ENCODE data around the gene OGDH. TPM values are rescaled to one million over a fixed set of nuclear protein-coding genes. Genes with fewer than 3 reads are reported as not detected.

The OGDH gene
- total RNA-seq, 4 donors from 2014 or later, result 98.6 to 146 (median 127) TPM

DNA sequence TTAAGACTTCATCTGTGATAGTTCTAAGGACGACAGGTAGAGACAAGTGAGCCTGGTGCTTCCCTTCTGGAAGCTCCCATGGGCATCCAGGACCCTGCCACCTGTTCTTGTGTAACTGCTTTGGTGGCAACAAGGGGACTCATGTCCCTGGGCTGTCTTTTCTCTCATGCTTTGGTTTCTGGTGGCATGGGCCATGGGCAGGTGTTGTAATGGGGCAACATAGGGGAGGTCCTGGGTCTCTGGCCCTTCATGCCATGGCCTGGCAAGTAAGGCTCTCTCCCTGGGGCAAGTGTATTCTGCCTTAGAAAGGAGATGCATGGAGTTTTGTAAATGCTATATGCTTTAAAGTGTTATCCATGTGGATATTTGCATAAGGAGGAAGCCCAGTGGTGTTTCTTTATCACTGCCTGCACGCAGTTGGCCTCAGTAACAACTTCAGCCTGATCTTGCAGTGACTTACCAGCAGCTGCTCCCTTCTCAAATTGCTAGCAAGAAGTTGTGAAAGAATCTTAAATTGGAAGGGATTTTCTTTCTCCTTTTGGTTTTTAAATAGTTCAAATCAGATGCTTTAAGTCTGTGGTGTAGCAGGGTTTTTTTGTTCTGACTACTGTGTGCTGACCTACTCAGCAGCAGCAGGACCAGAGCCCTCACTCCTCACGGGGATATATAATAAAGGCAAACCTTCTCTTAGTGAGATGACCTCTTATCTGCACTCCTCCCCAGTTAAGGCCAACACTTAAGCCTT, 39.9 kb downstream of the OGDH start:
- H3K9me3 ChIP-seq, result no peaks in the 10 kb centered on the region
- DNase-seq (ENCODE audit: low spot score in 2 of 2), result no peak

DNA sequence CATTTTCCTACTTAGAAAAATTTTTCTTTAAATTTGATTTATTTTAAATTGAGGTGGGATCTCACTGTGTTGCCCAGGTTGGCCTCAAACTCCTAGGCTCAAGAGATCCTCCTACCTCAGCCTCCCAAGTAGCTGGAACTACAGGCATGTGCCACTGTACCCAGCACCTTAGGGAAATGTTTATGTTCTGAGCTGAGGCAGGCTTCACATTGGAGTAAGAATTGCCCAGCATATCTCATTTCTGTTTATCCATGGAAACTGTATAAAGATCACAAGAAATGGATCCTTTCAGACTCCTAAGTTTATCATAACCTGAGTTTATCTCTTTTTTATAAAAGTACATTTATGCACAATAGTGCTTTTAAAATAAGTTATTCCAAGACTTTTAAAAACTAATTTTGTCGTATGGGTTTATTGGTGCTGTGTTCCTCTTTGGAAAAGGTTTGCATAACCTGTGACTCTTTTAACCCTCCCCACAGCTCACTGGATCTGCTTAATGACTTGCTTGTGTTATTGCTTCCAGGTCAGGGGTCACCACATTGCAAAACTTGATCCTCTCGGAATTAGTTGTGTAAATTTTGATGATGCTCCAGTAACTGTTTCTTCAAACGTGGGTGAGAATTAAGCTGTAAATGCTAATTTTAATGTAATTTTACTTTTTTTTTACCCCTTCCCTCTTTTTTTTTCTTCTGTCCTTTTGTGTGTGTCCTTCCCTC, 40.7 kb downstream of the OGDH start:
- Histone ChIP-seq H3K27ac (no peak overlapping the region), H3K27me3 (no peaks in the 10 kb centered on the region), H3K36me3 (peaks cover 38% of the 10 kb centered on the region), H3K9me3 (no peaks in the 10 kb centered on the region), H3K4me1 (no peaks in the 10 kb centered on the region), H3K4me3 (no peak overlapping the region)
- WGBS, result 75% methylated on average over 3 of the region's 3 CpGs
- TF ChIP-seq EP300 (IDR thresholded peaks at IDR 0.05), result no peak
- DNase-seq (ENCODE audit: low spot score in 2 of 2), result no peak

More for the DNA sequence above, 39.9 kb downstream of the OGDH start:
- Histone ChIP-seq H3K27me3 (no peaks in the 10 kb centered on the region), H3K4me3 (no peak overlapping the region), H3K27ac (no peak overlapping the region), H3K4me1 (no peaks in the 10 kb centered on the region), H3K36me3 (peaks cover 37% of the 10 kb centered on the region)
- TF ChIP-seq POLR2A (IDR thresholded peaks at IDR 0.05), result no peak
- no peak for TF ChIP-seq EP300 (IDR thresholded peaks at IDR 0.05)
- WGBS, result 92% methylated on average over 3 of the region's 3 CpGs

DNA sequence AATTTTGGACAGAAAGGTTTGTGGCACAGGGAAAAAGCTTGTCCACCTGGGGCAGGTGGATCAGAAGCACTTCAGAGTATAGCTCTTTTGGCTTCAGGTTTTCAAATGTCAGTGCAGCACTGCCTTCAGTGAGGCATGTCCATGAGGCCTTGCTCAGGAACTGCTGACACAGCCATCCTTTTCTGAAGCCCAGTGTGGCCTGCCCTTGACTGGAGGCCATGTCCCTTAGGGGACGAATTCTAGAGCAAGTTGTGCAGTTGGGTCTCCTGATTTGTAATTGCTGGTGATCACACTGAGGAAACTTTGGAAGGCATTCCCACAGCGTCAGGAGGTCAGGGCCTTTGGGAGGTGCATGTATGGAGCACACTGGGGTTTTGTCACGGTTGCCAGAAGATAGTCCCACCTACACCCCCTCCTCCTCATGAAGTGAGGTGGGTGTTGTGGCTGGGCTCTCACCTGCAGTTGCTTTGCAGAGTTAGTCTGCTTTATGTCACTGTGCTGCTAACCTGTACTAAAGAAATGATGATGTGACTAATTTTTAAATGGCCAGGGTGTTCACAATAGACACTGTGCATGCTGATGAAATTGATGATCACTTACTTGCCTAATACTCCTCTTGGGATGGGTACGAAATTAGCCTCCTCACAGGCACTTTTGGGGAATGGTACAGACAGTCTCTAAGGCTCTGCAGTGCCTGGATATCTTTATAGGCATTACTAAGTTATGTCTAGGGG, 41.7 kb downstream of the OGDH start:
- DNase-seq (ENCODE audit: low spot score in 2 of 2), result no peak
- Histone ChIP-seq H3K27me3 (no peaks in the 10 kb centered on the region), H3K9me3 (no peaks in the 10 kb centered on the region), H3K4me1 (no peaks in the 10 kb centered on the region), H3K27ac (no peak overlapping the region), H3K4me3 (no peak overlapping the region), H3K36me3 (peaks cover 45% of the 10 kb centered on the region)
- 97% methylated on average over 3 of the region's 4 CpGs for WGBS
- no peak for TF ChIP-seq POLR2AphosphoS5 (IDR thresholded peaks at IDR 0.05)
- no peak for TF ChIP-seq EP300 (IDR thresholded peaks at IDR 0.05)
- TF ChIP-seq, protein P1, sequence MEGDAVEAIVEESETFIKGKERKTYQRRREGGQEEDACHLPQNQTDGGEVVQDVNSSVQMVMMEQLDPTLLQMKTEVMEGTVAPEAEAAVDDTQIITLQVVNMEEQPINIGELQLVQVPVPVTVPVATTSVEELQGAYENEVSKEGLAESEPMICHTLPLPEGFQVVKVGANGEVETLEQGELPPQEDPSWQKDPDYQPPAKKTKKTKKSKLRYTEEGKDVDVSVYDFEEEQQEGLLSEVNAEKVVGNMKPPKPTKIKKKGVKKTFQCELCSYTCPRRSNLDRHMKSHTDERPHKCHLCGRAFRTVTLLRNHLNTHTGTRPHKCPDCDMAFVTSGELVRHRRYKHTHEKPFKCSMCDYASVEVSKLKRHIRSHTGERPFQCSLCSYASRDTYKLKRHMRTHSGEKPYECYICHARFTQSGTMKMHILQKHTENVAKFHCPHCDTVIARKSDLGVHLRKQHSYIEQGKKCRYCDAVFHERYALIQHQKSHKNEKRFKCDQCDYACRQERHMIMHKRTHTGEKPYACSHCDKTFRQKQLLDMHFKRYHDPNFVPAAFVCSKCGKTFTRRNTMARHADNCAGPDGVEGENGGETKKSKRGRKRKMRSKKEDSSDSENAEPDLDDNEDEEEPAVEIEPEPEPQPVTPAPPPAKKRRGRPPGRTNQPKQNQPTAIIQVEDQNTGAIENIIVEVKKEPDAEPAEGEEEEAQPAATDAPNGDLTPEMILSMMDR (IDR thresholded peaks at IDR 0.05), result no peak
- no peak for TF ChIP-seq POLR2A (IDR thresholded peaks at IDR 0.05)

DNA sequence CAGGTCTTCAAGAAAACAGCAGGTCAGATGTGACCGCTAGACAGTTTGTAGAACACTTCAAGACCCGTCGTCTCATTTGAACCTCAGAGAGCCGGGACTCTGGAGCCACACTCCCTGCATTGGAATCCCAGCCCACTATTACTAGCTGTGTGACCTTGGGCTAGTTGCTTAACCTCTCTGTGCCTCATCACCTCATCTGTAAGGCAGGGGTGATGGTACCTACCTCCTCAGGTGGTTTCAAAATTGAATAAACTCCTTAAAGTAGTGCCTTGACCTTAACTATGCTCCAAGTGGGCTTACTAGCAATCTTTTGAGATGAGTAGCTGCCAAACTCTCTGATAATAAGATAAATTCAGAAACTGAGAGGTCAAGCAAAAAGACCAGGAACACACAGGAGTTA, 43.8 kb downstream of the OGDH start:
- 80% methylated on average over 4 of the region's 4 CpGs for whole genome bisulfite sequencing
- no peak overlapping the region for H3K27ac ChIP-seq
- H3K4me1 ChIP-seq, result no peaks in the 10 kb centered on the region
- peaks cover 58% of the 10 kb centered on the region for H3K36me3 ChIP-seq
- no peak overlapping the region for H3K4me3 ChIP-seq
- DNase-seq (ENCODE audit: low spot score in 2 of 2), result no peak
- TF ChIP-seq EP300 (IDR thresholded peaks at IDR 0.05) (no peak), POLR2AphosphoS5 (IDR thresholded peaks at IDR 0.05) (no peak), POLR2A (IDR thresholded peaks at IDR 0.05) (no peak)
- TF ChIP-seq, protein P1 (IDR thresholded peaks at IDR 0.05), result no peak
- no peaks in the 10 kb centered on the region for H3K9me3 ChIP-seq
- H3K27me3 ChIP-seq, result no peaks in the 10 kb centered on the region

DNA sequence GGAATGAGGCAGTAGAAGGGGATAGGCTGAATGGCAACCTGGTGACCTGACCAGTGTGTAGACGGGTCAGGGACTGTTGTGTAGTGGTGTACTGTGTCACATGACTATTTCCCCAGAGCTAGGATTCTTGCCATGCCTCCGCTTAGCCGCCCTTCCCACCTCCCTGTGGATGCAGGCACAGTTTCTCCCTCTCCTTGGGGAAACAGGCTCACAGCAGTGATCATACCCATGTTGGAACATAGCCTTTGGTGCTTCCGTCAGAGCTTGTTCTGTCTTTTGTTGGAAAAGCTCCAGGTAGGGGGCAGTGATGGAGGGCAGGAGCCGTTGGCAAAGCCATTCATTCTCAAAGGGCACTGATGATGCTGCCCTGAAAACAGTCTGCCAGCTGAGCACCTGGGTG, 44.3 kb downstream of the OGDH start:
- no peak overlapping the region for H3K27ac ChIP-seq
- H3K4me1 ChIP-seq, result no peaks in the 10 kb centered on the region
- no peaks in the 10 kb centered on the region for H3K9me3 ChIP-seq
- TF ChIP-seq POLR2A (IDR thresholded peaks at IDR 0.05) (no peak), EP300 (IDR thresholded peaks at IDR 0.05) (no peak), POLR2AphosphoS5 (IDR thresholded peaks at IDR 0.05) (no peak)
- TF ChIP-seq, protein P1 (IDR thresholded peaks at IDR 0.05), result no peak
- H3K27me3 ChIP-seq, result no peaks in the 10 kb centered on the region
- 58% methylated on average over 5 of the region's 5 CpGs for WGBS
- no peak for DNase-seq (ENCODE audit: low spot score in 2 of 2)
- H3K36me3 ChIP-seq, result peaks cover 53% of the 10 kb centered on the region
- H3K4me3 ChIP-seq, result no peak overlapping the region

DNA sequence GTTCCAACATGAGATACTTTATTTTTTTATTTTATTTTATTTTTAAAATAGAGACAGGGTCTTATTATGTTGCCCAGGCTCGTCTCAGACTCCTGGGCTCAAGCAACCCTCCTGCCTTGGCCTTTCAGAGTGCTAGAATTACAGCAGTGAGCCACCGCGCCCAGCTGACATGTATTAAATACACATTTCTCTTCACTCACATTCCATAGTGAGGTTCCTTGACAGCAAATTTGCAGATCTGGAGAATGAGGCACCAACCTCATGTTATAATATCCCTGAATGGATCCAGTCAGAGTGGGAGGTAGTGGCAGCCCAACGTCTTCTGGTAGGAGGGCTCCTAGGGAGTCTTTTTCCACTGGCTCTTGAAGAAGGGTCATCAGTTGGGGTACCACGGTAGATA, 46.1 kb downstream of the OGDH start:
- Histone ChIP-seq H3K4me1 (no peaks in the 10 kb centered on the region), H3K27me3 (no peaks in the 10 kb centered on the region), H3K9me3 (no peaks in the 10 kb centered on the region), H3K36me3 (peaks cover 45% of the 10 kb centered on the region), H3K27ac (no peak overlapping the region), H3K4me3 (no peak overlapping the region)
- no peak for DNase-seq (ENCODE audit: low spot score in 2 of 2)
- WGBS, result 83% methylated on average over 5 of the region's 5 CpGs
- TF ChIP-seq POLR2A (IDR thresholded peaks at IDR 0.05) (no peak), EP300 (IDR thresholded peaks at IDR 0.05) (no peak), POLR2AphosphoS5 (IDR thresholded peaks at IDR 0.05) (no peak)
- TF ChIP-seq, protein P1 (IDR thresholded peaks at IDR 0.05), result no peak

Measured in suprapubic skin (tissue), 4 donors.